ENCODE results near the gene ELMO1.

ELMO1 gene

GRCh38 chr7:37342688-37343471 is 105.8 kb downstream of the ELMO1 start:
- DNase-seq = peak; percentile 90

DNA sequence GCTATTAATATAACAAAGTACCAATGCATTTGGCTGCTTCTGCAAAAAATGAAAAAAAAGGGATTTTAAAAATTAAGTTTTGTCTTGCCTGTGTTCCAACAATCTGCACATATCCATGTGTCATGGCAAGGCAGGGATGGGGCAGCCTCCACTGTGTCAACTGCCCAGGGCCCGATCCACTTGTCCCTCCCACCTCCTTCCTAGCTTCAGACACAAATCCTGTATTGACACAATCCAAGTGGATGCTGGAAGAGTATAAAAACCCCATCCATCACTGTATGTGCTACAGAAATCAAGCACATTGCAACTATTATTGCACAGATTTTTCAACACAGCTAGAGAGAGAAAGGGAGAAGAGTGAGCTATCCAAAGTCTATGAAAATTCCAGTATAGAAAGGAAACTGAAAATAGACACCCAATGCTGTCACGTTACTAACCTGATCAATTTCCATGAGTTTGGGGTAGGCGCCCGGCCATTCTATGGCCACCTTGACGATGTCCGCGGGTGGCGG is 106.4 kb downstream of the ELMO1 start:
- DNase-seq = peak; percentile 34

DNA sequence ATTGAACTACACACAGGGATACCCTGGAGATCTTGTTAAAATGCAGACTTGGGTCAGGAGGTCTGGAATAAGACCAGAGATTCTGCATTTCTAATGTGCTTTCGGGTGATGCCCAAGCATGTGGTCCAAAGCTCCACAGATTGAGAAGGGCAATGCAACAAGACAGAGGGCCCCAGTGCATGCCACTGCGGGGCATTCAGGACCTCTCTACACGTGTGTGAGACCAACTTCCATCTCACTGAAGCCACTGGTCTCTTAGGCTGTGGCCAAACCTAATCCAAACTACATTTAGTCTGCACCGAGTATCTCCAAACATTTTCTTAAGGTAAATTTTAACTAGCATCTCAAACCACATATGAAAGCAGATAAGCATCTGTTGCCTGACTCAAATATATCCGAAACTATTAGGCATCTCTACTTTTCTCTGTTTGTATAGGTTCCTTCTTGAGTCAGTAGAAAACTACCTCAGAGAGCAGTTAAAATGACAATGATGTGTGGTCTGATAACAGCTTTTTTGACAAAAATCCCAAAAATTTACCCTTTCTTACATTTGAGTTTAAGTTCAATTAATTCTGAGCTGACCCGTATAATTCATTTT is 107.5 kb downstream of the ELMO1 start:
- DNase-seq = peak; percentile 84

- no peak for DNase-seq
These were observed 109.7 kb downstream of the ELMO1 start for GRCh38 chr7:37338966-37339365.

GRCh38 chr7:37337522-37337921 is 111.1 kb downstream of the ELMO1 start:
- DNase-seq = no peak

DNA sequence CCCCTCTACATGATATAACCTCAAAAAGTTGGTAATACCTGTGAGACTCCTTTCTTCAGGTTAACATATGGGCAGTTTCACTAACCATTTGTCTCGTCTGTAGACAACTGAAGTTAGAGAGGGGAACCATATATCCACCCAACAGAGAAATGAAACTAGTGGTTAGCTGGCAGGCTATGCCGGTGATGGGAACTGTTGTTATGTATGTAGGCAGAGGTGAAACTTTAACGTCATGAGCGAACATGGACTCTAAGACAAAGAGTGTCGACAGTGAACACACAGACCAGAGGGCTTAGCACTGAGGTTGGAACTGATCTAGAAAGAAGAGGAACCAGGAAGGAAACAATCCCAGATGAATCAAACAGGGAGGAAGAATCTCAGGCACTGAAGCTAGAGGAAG is 112.4 kb downstream of the ELMO1 start:
- DNase-seq = peak; percentile 75

- DNase-seq = no peak
These were observed 115.6 kb downstream of the ELMO1 start for GRCh38 chr7:37333075-37333474.

DNA sequence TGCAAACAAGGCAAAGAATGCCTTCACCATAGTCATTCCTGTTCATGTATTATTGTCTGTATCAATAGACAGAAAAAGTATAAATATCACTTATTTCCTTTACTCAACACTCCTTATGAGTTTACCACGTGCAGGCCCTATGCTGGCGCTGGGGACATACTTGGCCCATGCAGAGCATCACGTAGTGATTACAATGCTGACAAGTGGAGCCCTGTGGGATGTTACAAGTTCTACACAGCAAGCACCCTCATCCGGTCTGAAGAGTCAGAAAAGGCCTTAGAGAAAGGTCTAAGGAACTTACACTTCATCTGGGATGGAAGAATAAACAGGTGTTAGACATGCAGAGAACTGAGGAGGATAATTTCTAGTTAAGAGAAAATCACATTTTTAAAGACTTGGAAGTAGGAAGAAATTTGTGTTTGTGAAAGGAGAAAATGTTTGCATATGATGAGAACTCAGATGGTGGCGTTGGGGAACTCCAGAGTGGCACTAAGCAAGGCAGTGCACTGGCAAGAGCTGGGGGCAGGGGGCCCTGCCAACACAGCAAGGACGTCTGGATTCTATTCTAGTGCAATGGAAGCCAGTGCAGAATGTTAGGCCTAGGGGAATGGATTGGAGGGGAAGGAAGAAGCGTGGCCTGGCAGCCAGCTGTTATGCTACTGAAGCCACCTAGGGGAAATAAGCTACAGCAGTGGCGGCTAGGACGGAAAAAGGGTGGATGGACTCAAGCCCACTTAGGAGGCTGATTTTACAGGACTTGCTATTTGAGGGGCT is 116.2 kb downstream of the ELMO1 start:
- no peak for DNase-seq

GRCh38 chr7:37330775-37331174 is 117.9 kb downstream of the ELMO1 start:
- DNase-seq = no peak

DNA sequence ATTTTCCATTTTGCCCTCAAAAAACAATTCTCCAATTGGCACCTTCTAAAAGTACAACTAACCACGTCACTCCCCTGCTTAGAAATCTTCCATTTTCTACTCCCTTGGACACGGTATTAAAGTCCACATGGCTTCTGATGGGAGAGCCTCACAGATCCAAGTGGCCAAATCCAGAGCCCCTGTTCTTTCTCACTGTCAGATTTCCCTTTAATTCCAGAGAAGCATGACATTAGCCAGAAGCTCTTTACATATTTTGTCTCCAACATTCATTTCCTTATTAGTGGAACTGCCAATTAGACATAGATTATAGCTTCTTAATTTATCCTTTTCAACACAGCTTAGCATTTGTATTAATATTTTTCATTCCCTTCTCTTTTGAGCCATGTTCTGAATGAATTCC is 118.7 kb downstream of the ELMO1 start:
- no peak for DNase-seq

GRCh38 chr7:37327288-37327687 is 121.4 kb downstream of the ELMO1 start:
- no peak for DNase-seq

DNA sequence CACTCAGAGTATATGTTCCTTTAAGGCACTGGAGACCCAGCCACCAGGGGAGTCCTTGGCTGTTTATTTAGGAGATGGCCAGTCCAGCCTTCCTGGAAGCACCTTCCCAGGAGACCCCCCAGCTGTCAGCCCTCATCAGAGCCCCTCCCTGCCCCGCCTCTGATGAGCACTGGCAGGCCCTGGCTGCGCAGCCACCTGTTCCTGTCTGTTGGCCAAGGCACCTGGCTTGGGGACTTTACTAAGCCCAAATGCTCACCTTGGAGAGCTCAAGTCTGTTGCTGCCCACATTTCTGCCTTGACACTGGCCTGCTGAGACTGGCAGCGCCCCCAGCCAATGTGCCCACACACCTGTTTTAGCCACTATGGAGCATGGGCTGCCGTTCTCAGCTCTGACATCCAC is 124.7 kb downstream of the ELMO1 start:
- DNase-seq = no peak

GRCh38 chr7:37322831-37323230 is 125.8 kb downstream of the ELMO1 start:
- DNase-seq = no peak

DNA sequence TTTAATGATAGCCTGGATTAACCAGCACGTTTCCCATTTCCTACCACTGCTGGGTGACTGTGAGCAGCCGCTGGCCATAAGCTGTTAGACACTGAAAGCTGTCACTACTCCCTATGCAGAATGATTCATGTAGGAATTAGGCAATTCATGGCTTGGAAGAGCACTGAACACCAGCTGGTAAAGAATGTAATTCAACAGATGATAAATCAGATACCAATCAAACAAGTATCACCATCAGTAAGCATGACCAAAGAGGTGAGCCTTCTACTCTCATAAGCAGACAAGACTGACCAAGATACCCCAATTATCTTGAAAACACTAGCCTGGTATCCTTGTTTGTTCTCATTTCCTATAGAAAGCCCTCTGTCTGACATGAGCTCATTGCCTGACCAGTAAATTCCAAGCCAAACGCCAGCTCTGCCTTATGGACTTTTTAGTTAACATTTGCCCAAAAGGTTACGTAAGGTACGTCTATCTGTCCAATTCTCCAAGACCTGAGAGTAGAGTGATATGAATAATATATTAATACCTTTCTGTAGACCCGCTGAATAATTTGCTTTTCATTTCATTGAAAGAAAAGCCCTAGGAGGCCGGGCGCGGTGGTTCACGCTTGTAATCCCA is 127.7 kb downstream of the ELMO1 start:
- DNase-seq = no peak

DNA sequence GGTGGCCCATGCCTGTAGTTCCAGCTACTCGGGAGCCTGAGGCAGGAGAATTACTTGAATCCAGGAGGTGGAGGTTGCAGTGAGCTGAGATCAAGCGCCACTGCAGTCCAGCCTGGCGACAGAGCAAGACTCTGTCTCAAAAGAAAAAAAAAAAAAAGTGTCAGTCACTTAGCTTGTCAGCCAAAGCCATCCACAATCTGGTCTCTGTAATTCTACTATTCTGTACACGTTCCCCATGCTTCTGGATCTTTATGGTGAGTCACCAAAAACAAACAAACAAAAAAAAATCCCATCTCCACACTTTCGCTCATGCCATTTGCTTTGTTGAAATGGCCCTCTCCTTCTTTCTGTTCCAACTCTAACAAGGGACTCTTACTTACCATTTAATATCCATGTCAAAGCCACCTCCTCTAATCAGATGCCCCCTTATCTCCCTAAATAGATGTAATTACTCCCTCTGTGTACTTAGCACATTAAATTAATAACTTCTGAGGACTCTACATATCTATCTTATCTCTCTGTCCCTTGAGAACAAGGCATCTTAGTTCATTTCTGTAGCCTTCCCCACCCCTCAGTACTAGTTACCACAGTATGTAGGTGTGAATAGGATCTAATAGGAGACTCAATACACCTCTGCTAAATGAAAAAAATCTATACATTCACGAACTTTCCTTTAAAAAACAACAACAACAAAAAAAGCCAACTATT is 128.4 kb downstream of the ELMO1 start:
- no peak for DNase-seq

DNA sequence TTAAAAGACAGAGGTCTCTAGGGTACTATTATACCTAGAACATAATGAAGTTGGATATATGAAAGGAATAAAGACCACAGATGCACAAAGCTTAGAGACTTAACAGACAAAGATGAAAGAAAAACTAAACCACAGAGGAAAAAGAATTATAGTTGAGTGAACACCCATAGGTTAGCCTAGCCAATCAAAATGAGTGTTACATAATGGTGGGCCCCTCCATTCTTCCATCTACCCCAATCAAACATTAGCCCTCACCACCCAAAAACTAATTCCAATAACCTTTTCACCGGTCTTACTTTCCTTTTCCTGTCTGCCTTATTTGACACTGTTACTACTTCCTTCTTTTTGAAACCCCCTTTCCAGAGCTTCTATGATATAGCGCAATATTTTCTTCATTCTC is 130.1 kb downstream of the ELMO1 start:
- DNase-seq = no peak

DNA sequence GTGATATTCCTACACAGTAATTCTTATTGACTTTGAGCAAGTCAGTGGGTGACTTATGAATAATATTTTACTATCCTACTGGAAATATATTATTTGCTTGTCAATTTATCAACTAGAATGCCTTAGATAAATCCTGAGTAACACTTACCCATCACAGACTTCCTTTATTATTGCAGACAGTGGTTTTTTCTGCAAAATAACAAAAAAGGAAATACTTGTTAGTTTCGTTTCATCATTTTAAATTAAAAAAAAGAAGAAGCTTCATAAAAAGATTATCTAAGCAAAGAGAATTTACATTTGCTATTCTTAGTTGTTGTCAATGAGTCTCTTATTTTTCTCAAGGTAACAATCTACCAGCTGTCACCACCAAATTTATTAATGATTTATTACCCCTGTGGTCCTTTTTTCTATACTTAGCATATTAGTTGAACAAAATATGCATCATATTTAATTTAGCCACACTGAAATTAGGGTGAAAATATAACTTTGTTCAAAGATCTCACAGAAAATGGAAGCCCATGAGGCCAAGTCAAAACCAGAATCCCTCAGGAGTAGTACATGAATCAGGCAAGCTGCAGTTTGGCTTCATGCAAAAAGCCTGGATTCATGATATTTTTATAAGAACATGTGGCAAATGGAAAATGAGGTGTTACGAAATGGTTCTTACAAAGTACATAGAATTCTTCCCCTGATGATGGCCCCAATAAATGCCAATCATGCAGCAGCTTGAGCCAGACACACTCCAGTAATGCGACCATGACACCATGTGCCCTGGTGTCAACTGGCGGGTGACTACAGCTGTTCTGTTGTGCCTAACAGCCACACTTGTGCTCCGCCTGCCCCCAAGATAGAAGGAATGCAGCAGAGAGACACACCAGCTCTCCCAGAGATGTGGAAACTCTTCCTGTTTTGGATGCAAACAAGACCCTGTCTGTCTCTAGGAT is 132.6 kb downstream of the ELMO1 start:
- DNase-seq = no peak

- no peak for DNase-seq
These were observed 136.1 kb downstream of the ELMO1 start for GRCh38 chr7:37312608-37313007.

DNA sequence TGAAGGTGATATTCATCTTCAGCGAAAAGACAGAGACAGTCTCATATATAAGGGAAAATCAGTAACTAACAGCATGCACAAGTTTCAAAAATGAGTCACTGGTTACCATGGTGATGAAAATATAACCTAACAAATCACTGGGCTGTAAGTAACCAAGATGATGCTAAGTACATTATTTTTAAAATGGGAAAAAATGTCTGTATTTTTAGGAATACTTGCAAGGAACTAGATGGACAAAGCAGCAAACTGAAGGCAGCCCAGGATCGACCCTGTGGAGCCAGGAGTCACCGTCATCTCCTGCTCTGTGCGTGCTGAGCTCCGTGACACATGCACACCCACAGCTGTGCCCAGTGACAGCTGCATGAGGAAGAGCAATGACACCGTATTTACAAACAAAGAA is 137.3 kb downstream of the ELMO1 start:
- DNase-seq = peak; percentile 41

DNA sequence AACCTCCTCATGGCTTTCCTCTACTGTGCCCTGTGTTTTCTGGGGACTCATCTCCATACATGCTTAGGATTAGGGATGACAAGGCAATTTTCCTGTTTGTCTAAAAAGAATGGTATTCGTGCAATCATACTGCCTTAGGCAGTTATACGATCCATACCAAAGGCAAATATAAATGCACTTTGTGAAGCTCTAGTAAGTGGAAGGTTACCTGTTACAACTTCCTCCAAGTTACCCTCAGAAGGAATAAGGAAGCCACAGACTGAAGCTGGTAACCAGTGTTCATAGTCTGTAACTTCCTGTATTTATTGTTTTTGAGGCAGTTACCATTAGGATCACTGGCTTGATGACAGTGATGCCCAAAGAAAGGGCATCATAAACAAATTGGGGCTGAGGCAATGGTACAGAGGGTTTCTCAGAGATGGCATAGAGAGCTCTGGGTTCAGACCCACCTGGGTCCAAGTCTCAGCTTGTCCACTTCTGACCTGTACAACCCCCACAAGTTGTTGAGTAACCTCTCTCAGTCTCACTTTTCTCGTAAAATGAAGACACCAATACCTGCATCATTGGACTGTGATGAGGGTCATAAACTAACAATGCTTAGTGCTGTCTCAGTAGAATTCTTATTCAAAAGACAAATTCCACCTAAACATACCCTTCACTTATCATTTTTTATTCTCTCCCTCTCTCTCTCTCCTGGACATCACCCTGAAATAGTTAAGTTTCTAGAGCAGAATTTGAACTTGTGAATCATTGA is 138.2 kb downstream of the ELMO1 start:
- DNase-seq = no peak

DNA sequence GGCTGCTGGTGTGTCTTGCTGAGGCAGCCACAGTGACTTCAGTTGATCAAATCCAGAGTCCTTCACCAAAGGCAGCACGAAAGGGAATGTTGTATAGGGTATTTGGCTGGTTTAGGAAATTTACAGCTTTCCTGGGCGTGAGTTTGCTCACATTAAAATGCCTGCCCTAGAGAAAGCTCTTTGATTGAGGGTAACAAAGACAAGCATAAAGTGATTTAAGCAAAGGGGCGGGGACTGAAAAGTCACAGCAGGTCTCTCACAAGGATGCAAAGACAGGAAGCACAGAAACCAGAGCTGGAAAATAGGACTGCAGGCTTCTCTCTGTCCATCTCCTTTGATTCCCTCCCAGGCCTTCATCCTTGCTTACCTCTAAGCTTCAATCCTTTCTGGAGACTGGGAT is 139.2 kb downstream of the ELMO1 start:
- no peak for DNase-seq

Data from activated CD4-positive, alpha-beta T cell treated with anti-CD3 and anti-CD28 coated beads, Interleukin-2, amount 50 U/mL, for 16 hours (primary cell).